GM21619 (cell line): Measurements from ENCODE around the gene RBSN.

ENCODE experiments used
- ATAC-seq: cut with Tn5 transposase; IDR thresholded peaks from one replicate; pipeline ENCODE4 v1.9.1; 2021; ENCODE audit not compliant: unreplicated experiment

The RBSN gene

GRCh38 chr3:15102256-15102655 is 3.3 kb upstream of the RBSN start:
- ATAC-seq = no peak

GRCh38 chr3:15099364-15100098 is 583 bp upstream of the RBSN start:
- ATAC-seq = peak; percentile 11

GRCh38 chr3:15097891-15098290 is 1.1 kb downstream of the RBSN start:
- ATAC-seq = no peak

- ATAC-seq = no peak
Measured at GRCh38 chr3:15096046-15096445, 2.9 kb downstream of the RBSN start.

GRCh38 chr3:15094187-15094875 is 4.6 kb downstream of the RBSN start:
- ATAC-seq = no peak

GRCh38 chr3:15092686-15093085 is 6.3 kb downstream of the RBSN start:
- ATAC-seq = no peak

GRCh38 chr3:15091575-15091974 is 7.4 kb downstream of the RBSN start:
- no peak for ATAC-seq

GRCh38 chr3:15089201-15089600 is 9.7 kb downstream of the RBSN start:
- ATAC-seq = no peak

- ATAC-seq = no peak
Measured at GRCh38 chr3:15086699-15087098, 12.2 kb downstream of the RBSN start.

GRCh38 chr3:15086263-15086662 is 12.7 kb downstream of the RBSN start:
- ATAC-seq = no peak

GRCh38 chr3:15083252-15083651 is 15.7 kb downstream of the RBSN start:
- ATAC-seq = no peak

- ATAC-seq = no peak
Measured at GRCh38 chr3:15081960-15082664, 16.8 kb downstream of the RBSN start.

- ATAC-seq = no peak
Measured at GRCh38 chr3:15079091-15079490, 19.9 kb downstream of the RBSN start.

GRCh38 chr3:15074500-15074899 is 24.4 kb downstream of the RBSN start:
- no peak for ATAC-seq

- no peak for ATAC-seq
Measured at GRCh38 chr3:15071699-15072098, 27.2 kb downstream of the RBSN start.

GRCh38 chr3:15069441-15069840 is 29.5 kb downstream of the RBSN start:
- no peak for ATAC-seq

- no peak for ATAC-seq
Measured at GRCh38 chr3:15066467-15066866, 32.5 kb downstream of the RBSN start.

GRCh38 chr3:15065550-15066007 is 33.4 kb downstream of the RBSN start:
- ATAC-seq = no peak

GRCh38 chr3:15064835-15065549 is 34.0 kb downstream of the RBSN start, which contains the start of gene MRPS25:
Gene MRPS25, minus strand, starts transcription at chr3:15065315. Its CDS starts 121 bp downstream, at chr3:15065194.
- ATAC-seq = peak; percentile 95

- ATAC-seq = peak; percentile 29
Measured at GRCh38 chr3:15064299-15064834, 34.6 kb downstream of the RBSN start.
